Erythroblast (primary cell): ENCODE data around the gene TMEM139.

Source experiments
- GATA1 ChIP-seq: IDR thresholded peaks from 2 replicates; pipeline ENCODE4 v1.6.1; 2011; ENCODE audit warnings: low read depth, mild to moderate bottlenecking, control low read depth, low read length, moderate library complexity
- POLR2A ChIP-seq: IDR thresholded peaks from 2 replicates; pipeline ENCODE4 v1.6.1; 2011; ENCODE audit warnings: mild to moderate bottlenecking, low read length

- no peak for TF ChIP-seq POLR2A
- no peak for TF ChIP-seq GATA1
Measured at GRCh38 chr7:143269251-143269650, 15.5 kb upstream of the TMEM139 start.
